Common myeloid progenitor, CD34-positive (primary cell): ENCODE data around the gene PCNT.
A peak's percentile ranks its signal among the peaks of the same experiment; 100 is the strongest.

Experiments
- CTCF ChIA-PET: fragments of 350-600 bp; sonication (Branson Sonifier 250); formaldehyde crosslinking; loops from one replicate; lab custom pipeline; 2021; ENCODE audit warnings: antibody characterized with exemption; lab: Charles Lee
- POLR2A ChIA-PET: fragments of 350-600 bp; sonication (Branson Sonifier 250); formaldehyde crosslinking; loops from one replicate; lab custom pipeline; 2021; ENCODE audit warnings: antibody characterized with exemption; lab: Charles Lee
- DNase-seq, 3 donors: peaks; one replicate each; pipeline versions ENCODE4 v3.0.0 to v3.0.0-alpha.2; 2013
- H3K27ac ChIP-seq, 2 experiments: 1 replicate in 1 of 2; 2 replicates in 1 of 2; pipeline ENCODE4 v1.7.0; 2013; ENCODE audit warnings: inconsistent platforms in 2 of 2, low read length in 2 of 2, mild to moderate bottlenecking in 2 of 2, low read depth in 1 of 2, moderate library complexity in 1 of 2; ENCODE audit not compliant: severe bottlenecking in 2 of 2, insufficient read depth in 1 of 2, poor library complexity in 1 of 2
- H3K27me3 ChIP-seq, 5 experiments: replicated peaks in 2 of 5; 1 replicate in 3 of 5; 2 replicates in 2 of 5; pipeline versions ENCODE4 v1.6.1 to v1.7.0; 2013; ENCODE audit warnings: low read length in 4 of 5, mild to moderate bottlenecking in 2 of 5, moderate library complexity in 2 of 5, inconsistent platforms in 1 of 5; ENCODE audit not compliant: insufficient read depth in 5 of 5, control insufficient read depth in 4 of 5
- H3K36me3 ChIP-seq, 4 experiments: 1 replicate in 2 of 4; 2 replicates in 2 of 4; pipeline versions ENCODE4 v1.6.1 to v1.7.0; 2013; ENCODE audit warnings: low read length in 3 of 4, control low read depth in 1 of 4, mild to moderate bottlenecking in 1 of 4; ENCODE audit not compliant: control insufficient read depth in 4 of 4, insufficient read depth in 4 of 4
- H3K4me1 ChIP-seq, 4 experiments: 1 replicate in 3 of 4; 2 replicates in 1 of 4; pipeline versions ENCODE4 v1.6.1 to v1.7.1; 2013; ENCODE audit warnings: low read length in 3 of 4, mild to moderate bottlenecking in 3 of 4, control low read depth in 1 of 4, inconsistent platforms in 1 of 4, moderate library complexity in 1 of 4; ENCODE audit not compliant: control insufficient read depth in 4 of 4, insufficient read depth in 4 of 4; ENCODE audit errors: control extremely low read depth in 1 of 4
- H3K4me3 ChIP-seq, 7 experiments: 1 replicate in 4 of 7; 2 replicates in 3 of 7; pipeline versions ENCODE4 v1.5.1 to v1.7.0; 2013; ENCODE audit warnings: mild to moderate bottlenecking in 7 of 7, low read length in 6 of 7, moderate library complexity in 6 of 7, inconsistent platforms in 2 of 7, low read depth in 2 of 7, control low read depth in 1 of 7; ENCODE audit not compliant: insufficient read depth in 4 of 7, control insufficient read depth in 1 of 7; ENCODE audit errors: extremely low read depth in 1 of 7
- H3K9me3 ChIP-seq, 5 experiments: 1 replicate in 4 of 5; 2 replicates in 1 of 5; pipeline versions ENCODE4 v1.6.1 to v1.7.1; 2013; ENCODE audit warnings: low read length in 4 of 5, mild to moderate bottlenecking in 2 of 5, inconsistent platforms in 1 of 5, low read depth in 1 of 5, moderate library complexity in 1 of 5; ENCODE audit not compliant: control insufficient read depth in 4 of 5, insufficient read depth in 2 of 5; ENCODE audit errors: control extremely low read depth in 1 of 5
- whole genome bisulfite sequencing: methylation state at CpG from one replicate; pipeline ENCODE4 v1.1.5; 2013; ENCODE audit not compliant: insufficient coverage; 5-methylcytosine and 5-hydroxymethylcytosine counted together

Gene PCNT

GRCh38 chr21:46316708-46317324 lies 7.1 kb upstream of the PCNT start:
- over 99% methylated on average over 11 of the region's 14 CpGs for WGBS

GRCh38 chr21:46317710-46318463 lies 6.1 kb upstream of the PCNT start:
- peaks cover 4 to 62% (median 26%) of the 10 kb centered on the region in 4 experiments for H3K36me3 ChIP-seq
- CTCF ChIA-PET, result interaction anchor here (1.8 kb wide), 1 partner anchor 33 kb away, joined by 6 read pairs; the partner anchor contains the start of genes MCM3AP and YBEY
- no peaks in the 10 kb centered on the region for H3K27me3 ChIP-seq
- peak in 1 of 3 donors; percentile 9 for DNase-seq
- peak overlapping the region in 1 of 2 experiments; percentile 45 for H3K27ac ChIP-seq
- no peaks in the 10 kb centered on the region for H3K9me3 ChIP-seq
- POLR2A ChIA-PET, result no interaction called here
- 93% methylated on average over 16 of the region's 20 CpGs for WGBS
- H3K4me1 ChIP-seq, result peaks cover 12 to 45% (median 41%) of the 10 kb centered on the region in 4 experiments
- no peak overlapping the region for H3K4me3 ChIP-seq

More at GRCh38 chr21:46316708-46317324, 7.1 kb upstream of the PCNT start:
- peaks cover 10 to 60% (median 26%) of the 10 kb centered on the region in 4 experiments for H3K36me3 ChIP-seq
- no peak overlapping the region for H3K27ac ChIP-seq
- peaks cover 7 to 34% (median 31%) of the 10 kb centered on the region in 4 experiments for H3K4me1 ChIP-seq
- POLR2A ChIA-PET, result no interaction called here
- H3K27me3 ChIP-seq, result no peaks in the 10 kb centered on the region
- no peaks in the 10 kb centered on the region for H3K9me3 ChIP-seq
- CTCF ChIA-PET, result interaction anchor here (1.8 kb wide), 1 partner anchor 32 kb away, joined by 6 read pairs; the partner anchor contains the start of genes MCM3AP and YBEY
- H3K4me3 ChIP-seq, result no peak overlapping the region
- DNase-seq, result no peak

DNA sequence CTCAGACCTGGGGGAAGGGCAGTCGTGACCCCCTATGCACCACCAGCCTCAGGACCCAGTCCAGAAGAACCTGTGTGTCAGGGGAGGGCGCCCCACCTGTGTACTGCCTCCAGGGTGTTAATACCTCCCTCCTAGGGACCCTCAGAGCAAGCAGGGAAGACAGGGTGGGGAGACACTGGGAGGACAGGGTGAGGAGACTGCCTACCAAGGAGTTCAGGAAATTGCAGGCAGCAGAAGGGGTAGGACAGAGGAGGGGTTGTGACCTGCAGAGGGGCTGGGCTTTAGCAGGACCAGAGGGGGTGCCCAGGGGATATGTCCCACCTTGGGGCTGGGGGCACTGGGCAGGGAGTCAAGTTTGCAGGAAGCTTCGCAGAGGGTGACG lies 5.5 kb upstream of the PCNT start:
- 74% methylated on average over 2 of the region's 4 CpGs for WGBS
- H3K4me3 ChIP-seq, result no peak overlapping the region
- ChIA-PET CTCF (no interaction called here), POLR2A (no interaction called here)
- peaks cover 12 to 48% (median 45%) of the 10 kb centered on the region in 4 experiments for H3K4me1 ChIP-seq
- H3K27ac ChIP-seq, result peak overlapping the region in 1 of 2 experiments; percentile 45
- DNase-seq, result no peak
- no peaks in the 10 kb centered on the region for H3K9me3 ChIP-seq
- no peaks in the 10 kb centered on the region for H3K27me3 ChIP-seq
- peaks cover 1 to 56% (median 22%) of the 10 kb centered on the region in 4 experiments for H3K36me3 ChIP-seq

GRCh38 chr21:46319186-46319585 lies 4.8 kb upstream of the PCNT start:
- POLR2A ChIA-PET, result interaction anchor here (1.4 kb wide), 1 partner anchor 34 kb away, joined by 4 read pairs; the partner anchor contains the start of gene MCM3AP
- H3K4me1 ChIP-seq, result peaks cover 12 to 48% (median 46%) of the 10 kb centered on the region in 4 experiments
- 88% methylated on average over 5 of the region's 7 CpGs for WGBS
- no peaks in the 10 kb centered on the region for H3K27me3 ChIP-seq
- DNase-seq, result no peak
- CTCF ChIA-PET, result interaction anchor here (0.9 to 1.4 kb wide), 2 partner anchors 8 to 19 kb away, joined by 3 to 4 read pairs; no protein-coding TSS in a partner anchor
- peak overlapping the region in 1 of 2 experiments; percentile 64 for H3K27ac ChIP-seq
- H3K36me3 ChIP-seq, result peaks cover 0 to 51% (median 18%) of the 10 kb centered on the region in 4 experiments
- H3K4me3 ChIP-seq, result no peak overlapping the region
- no peaks in the 10 kb centered on the region for H3K9me3 ChIP-seq

DNA sequence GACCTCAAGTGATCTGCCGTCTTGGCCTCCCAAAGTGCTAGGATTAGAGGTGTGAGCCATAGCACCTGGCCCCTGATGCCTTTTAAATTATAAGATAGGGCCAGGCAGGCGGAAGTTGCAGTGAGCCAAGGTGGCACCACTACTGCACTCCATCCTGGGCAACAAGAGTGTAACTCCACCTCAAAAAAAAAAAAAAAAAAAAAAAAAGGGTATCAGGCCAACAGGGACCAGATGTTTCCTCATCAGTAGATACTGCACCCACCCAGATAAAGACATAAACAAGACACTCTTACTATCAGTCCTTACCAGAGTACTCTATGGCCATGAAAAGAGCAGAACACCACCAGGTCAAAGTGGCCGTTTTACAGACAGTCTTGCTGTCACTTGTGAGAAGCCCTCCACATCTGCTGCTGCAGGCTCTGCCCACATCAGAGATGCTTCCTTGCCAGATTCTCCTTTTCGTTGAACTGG lies 3.6 kb upstream of the PCNT start:
- Histone ChIP-seq H3K36me3 (peaks cover 0 to 39% (median 13%) of the 10 kb centered on the region in 4 experiments), H3K27ac (peak overlapping the region; percentile 59 to 84), H3K4me3 (peak overlapping the region in 4 of 7 experiments; percentile 15 to 97 (median 64)), H3K9me3 (no peaks in the 10 kb centered on the region), H3K4me1 (peaks cover 13 to 52% (median 47%) of the 10 kb centered on the region in 4 experiments), H3K27me3 (no peaks in the 10 kb centered on the region)
- 6% methylated on average over 2 of the region's 4 CpGs for WGBS
- POLR2A ChIA-PET, result interaction anchor here (1.1 to 1.4 kb wide), 2 partner anchors 13 to 35 kb away, joined by 3 to 4 read pairs; partner anchors contain the start of gene MCM3AP
- CTCF ChIA-PET, result interaction anchor here (0.9 to 1.4 kb wide), 2 partner anchors 9 to 20 kb away, joined by 3 to 4 read pairs; no protein-coding TSS in a partner anchor
- DNase-seq, result peak; percentile 95 to 99 (median 98)

GRCh38 chr21:46322351-46323226 lies 1.4 kb upstream of the PCNT start:
- H3K27me3 ChIP-seq, result no peaks in the 10 kb centered on the region
- POLR2A ChIA-PET, result no interaction called here
- peak in 1 of 3 donors; percentile 18 for DNase-seq
- H3K4me1 ChIP-seq, result peaks cover 14 to 63% (median 55%) of the 10 kb centered on the region in 4 experiments
- WGBS, result under 1% methylated on average over 49 of the region's 50 CpGs
- H3K9me3 ChIP-seq, result no peaks in the 10 kb centered on the region
- H3K4me3 ChIP-seq, result peak overlapping the region; percentile 82 to 98 (median 93)
- H3K36me3 ChIP-seq, result peaks cover 0 to 23% (median 8%) of the 10 kb centered on the region in 4 experiments
- peak overlapping the region; percentile 59 to 84 for H3K27ac ChIP-seq
- CTCF ChIA-PET, result interaction anchor here (0.9 to 1.2 kb wide), 4 partner anchors 9 to 39 kb away, joined by 3 to 4 read pairs (median 3); no protein-coding TSS in a partner anchor
